ENCODE results near the gene ADRA2C.

DNA sequence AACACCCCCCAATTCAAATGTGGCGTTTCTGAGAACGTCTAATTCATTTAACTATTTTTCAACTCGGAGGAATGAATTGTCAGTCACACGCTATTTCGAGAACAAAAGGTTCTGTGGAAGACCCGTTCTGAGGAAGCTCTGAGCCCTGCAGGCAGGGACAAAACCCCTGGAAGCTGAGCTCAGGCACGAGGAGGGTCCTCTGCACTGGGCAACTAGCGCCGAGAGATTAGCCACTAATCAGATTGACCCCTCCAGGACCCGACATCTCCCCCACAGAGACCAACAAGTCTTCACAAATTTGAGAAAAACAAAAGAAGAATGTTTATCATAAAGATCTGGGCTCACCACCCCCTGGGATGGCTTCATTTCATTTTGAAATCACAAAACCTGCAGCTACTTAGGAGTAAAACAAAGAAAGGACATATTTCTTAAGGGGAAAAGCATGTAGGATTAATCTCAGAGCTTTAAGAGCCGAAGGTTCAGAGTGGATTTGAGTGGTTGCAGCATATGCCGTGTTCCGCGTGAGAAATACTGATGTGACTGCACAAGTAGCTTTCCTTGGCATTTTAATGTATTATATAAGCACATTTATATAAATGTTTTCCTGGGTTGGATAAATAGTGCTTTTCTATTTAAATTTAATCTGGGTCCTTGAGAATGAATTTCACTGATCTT is 41.8 kb downstream of the ADRA2C start:
- TF ChIP-seq POLR2A (IDR thresholded peaks at IDR 0.05) = no peak
- TF ChIP-seq, protein P1, sequence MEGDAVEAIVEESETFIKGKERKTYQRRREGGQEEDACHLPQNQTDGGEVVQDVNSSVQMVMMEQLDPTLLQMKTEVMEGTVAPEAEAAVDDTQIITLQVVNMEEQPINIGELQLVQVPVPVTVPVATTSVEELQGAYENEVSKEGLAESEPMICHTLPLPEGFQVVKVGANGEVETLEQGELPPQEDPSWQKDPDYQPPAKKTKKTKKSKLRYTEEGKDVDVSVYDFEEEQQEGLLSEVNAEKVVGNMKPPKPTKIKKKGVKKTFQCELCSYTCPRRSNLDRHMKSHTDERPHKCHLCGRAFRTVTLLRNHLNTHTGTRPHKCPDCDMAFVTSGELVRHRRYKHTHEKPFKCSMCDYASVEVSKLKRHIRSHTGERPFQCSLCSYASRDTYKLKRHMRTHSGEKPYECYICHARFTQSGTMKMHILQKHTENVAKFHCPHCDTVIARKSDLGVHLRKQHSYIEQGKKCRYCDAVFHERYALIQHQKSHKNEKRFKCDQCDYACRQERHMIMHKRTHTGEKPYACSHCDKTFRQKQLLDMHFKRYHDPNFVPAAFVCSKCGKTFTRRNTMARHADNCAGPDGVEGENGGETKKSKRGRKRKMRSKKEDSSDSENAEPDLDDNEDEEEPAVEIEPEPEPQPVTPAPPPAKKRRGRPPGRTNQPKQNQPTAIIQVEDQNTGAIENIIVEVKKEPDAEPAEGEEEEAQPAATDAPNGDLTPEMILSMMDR (IDR thresholded peaks at IDR 0.05) = no peak
